ENCODE measurements around the gene KLHL24.
"Not testable (repeated sequence)": the region's sequence is repeated elsewhere in the genome, so short reads cannot be mapped to it uniquely, and the experiment has no call there.

The KLHL24 gene

DNA sequence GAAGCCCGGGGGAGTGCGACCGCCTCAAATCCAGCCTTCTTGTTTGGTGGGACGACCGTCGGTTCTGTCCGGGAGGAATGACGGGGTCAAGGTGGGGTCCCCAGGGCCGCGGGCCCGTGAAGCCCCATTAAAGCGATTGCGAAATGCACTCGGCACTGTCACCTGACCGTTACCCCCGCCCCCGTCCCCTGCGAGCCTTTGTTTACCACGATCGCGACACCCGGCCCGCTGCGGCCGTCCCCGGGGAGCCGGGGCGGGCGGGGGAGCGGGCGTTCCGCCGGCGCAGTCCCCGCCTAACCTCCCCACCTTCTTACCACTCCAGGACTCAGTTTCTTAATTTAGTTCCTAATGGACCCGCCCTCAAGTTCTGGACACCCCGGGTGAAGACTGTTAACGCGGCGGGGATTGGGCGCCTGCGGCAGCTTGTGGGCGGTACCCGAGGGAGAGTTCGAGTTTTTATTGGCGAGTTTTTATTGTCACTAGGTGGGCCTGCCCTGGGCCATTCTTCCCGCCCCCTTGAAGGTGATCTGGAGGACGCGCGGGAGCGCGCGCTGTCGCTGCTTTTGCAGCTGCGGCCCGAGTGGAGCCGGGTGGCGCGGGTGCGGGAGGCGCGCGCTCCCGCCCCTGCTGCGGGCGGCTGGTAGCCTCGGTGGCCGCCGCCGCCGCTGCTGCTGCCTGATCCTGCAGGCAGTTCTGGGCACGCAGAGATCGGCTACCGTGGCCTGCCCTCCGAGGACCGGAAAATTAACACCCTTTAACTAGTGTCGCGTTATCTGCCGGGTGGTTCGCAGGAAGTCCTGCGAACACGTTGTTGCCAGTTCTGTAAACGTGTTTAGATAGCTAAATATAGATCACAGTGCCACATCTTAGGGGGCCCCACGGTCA is 1.0 kb downstream of the KLHL24 start:
- peak; percentile 96 for DNase-seq

- DNase-seq, result no peak
Measured at GRCh38 chr3:183637106-183637486, 1.7 kb downstream of the KLHL24 start.

DNA sequence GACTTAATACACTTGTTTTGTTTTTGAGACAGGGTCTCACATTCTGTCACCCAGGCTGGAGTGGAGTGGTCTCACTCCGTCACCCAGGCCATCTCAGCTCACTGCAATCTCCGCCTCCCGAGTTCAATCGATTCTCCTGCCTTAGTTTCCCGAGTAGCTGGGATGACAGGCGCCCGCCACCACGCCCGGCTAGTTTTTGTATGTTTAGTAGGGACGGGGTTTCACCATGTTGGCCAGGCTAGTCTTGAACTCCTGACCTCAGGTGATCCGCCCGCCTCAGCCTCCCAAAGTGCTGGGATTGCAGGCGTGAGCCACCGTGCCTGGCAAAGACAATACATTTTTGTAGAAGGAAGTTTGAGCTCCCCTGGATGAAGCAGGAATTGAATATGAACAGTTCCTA is 2.2 kb downstream of the KLHL24 start:
- DNase-seq, result not testable (repeated sequence)

GRCh38 chr3:183638101-183638852 is 2.9 kb downstream of the KLHL24 start:
- no peak for DNase-seq

DNA sequence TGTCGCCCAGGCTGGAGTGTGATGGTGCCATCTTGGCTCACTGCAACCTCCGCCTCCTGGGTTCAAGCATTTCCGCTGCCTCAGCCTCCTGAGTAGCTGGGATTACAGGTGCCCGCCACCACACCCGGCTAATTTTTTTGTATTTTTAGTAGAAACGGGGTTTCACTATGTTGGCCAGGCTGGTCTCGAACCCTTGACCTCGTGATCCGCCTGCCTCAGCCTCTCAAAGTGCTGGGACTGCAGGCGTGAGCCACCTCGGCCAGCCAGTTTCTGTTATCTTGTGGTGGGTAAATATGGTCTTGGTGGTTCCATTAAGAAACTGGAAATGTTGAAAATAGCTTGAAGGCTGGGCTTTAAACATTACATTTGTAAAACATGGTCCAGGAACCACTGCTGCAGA is 5.2 kb downstream of the KLHL24 start:
- not testable (repeated sequence) for DNase-seq

DNA sequence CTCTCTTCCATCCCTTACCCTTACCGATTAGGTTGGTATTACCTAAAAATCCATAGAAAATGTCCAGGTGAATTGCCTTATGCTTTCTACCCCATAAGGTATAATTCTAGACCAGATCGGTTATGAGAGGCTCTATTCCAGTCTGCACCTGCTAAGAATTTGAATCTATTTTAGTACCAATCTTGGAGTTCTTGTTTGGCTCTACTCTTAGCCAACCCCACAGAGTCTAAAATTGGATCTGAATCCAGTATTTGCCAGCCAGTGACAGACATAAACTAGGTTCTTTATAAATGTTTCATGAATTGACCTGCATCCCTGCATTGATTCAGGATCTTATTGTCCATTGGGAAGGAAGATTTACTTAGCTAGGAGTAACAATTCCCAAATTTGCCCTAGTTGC is 6.5 kb downstream of the KLHL24 start:
- DNase-seq, result no peak

DNA sequence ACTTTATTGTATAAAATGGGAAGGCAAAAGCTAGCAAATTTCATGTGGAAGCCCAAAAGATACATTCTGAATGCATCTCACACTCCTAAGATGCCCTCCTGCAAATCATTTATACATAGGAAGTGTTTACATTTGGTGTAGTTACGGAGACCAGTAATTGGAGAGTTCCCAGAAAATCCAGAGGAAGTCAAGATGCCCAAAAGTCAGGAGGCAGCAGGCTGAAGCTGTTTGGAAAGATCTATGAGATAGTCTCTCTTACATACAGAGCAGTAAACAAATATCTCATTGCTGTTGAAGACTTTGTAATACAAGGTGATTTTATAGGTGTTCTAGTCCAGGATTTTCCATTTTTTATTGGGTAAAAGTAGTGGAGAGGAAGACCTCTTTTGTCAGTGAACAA is 8.8 kb downstream of the KLHL24 start:
- DNase-seq, result no peak

DNA sequence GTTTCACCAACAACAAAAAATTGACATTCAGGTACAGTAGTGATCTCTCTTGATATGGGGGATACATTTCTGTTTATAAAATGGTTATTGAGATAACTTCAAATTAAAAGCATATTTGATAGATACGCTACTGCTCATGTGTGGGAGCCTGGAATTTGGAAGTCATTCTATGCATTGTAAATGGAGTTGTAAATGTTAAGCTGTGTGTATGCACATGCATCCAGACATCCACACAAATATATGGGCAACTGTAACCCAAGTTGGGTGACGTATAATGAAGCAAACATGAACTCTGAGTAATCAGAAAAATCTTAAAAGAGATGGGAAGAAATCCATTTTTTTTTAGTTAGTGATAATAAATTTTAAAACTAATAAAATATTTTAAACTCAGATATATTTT is 9.8 kb downstream of the KLHL24 start:
- no peak for DNase-seq

DNA sequence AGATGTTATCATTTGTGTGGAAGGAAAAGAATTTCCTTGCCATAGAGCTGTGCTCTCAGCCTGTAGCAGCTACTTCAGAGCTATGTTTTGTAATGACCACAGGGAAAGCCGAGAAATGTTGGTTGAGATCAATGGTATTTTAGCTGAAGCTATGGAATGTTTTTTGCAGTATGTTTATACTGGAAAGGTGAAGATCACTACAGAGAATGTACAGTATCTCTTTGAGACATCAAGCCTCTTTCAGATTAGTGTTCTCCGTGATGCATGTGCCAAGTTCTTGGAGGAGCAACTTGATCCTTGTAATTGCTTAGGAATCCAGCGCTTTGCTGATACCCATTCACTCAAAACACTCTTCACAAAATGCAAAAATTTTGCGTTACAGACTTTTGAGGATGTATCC is 15.1 kb downstream of the KLHL24 start:
- DNase-seq, result no peak

DNA sequence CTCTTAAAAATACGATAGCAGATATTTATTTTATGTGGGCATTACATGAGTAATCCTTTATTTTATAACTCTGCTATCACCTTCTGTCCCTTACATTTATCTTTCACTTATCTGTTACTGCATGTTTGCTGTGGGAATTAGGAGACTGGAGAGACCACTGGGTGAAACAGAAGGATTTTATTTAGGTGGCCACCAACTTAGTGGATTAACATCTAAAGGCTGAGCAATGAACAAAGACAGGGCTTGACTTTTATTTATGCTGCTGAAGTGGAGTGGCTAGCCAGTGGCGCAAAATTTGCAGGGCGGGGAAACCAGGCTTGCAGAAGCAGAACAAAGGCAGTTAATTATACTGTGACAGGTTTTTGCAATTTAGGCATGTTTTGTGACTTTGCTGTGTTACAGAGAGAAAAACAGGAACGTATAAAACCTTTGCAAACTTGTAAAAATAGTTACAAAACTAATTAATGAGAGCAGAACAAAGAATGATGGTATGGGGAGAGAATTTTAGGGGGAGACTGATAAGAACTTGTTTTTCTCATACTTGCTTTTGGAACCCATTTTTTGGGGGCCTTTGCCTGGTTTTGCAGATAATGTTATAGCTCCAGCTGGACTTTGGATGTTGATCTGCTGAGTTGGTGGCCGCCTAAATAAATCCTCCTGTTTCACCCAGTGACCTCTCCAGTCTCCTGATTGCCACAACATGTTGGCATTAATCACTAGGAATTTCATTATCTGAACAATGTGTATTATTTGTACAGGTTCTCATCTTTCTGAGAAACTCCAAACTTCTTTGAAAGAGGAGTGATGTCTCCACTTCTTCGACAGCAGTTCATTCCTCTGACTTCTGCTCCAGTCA is 18.0 kb downstream of the KLHL24 start:
- DNase-seq, result no peak

- DNase-seq, result no peak
Measured at GRCh38 chr3:183654727-183655126, 19.3 kb downstream of the KLHL24 start.

DNA sequence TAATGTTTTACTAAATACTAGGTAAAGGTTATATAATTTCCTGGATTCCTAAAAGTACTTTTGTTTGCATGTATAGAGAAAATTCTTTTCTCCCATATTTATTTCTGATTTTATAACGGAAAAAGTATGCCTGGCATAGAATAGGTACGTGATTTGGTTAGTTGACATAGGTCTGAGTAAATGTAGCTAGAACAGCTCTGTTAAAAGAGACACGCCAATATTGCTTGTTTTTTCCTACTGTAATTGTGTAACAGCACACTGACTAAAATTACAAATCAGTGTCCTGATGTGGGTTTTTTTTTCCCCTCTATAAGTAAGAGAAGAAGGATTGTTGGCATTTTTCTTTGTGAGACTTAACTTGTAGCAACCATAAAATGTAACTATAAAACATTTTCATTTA is 26.7 kb downstream of the KLHL24 start:
- no peak for DNase-seq

DNA sequence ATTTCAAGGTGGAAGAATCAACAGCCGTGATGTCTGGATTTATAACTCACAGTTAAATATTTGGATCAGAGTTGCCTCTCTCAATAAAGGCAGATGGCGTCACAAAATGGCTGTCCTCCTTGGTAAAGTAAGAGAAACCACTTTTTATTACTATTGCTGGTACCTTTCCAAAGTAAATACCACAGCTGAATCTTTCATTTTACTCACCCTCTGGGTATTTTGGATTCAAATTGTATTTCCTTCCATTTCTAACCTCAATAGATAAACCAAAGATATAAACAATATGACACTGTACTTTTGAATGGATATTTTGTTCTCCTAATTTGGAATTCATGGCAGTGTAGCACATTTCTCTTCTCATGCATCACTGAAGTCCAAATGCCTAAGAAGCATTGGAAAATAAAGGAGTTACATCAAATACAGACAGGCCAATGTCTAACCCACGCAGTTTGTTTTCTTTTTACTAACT is 29.5 kb downstream of the KLHL24 start:
- no peak for DNase-seq

- DNase-seq, result no peak
Measured at GRCh38 chr3:183680061-183680460, 44.6 kb downstream of the KLHL24 start.

GRCh38 chr3:183687705-183688104 is 52.3 kb downstream of the KLHL24 start:
- no peak for DNase-seq

- DNase-seq, result no peak
Measured at GRCh38 chr3:183688874-183689273, 53.5 kb downstream of the KLHL24 start.

DNA sequence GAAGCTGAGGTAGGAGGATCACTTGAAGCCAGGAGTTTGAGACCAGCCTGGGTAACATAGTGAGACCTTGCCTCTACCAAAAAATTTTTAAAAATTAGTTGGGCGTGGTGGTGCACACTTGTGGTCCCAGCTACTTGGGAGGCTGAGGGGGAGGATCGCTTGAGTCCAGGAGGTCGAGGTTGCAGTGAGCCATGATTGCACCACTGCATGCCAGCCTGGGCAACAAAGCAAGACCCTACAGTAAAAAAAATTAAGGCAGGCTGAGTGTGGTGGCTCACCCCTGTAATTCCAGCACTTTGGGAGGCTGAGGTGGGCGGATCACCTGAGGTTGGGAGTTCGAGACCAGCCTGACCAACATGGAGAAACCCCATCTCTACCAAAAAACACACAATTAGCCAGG is 54.2 kb downstream of the KLHL24 start:
- DNase-seq, result not testable (repeated sequence)

DNA sequence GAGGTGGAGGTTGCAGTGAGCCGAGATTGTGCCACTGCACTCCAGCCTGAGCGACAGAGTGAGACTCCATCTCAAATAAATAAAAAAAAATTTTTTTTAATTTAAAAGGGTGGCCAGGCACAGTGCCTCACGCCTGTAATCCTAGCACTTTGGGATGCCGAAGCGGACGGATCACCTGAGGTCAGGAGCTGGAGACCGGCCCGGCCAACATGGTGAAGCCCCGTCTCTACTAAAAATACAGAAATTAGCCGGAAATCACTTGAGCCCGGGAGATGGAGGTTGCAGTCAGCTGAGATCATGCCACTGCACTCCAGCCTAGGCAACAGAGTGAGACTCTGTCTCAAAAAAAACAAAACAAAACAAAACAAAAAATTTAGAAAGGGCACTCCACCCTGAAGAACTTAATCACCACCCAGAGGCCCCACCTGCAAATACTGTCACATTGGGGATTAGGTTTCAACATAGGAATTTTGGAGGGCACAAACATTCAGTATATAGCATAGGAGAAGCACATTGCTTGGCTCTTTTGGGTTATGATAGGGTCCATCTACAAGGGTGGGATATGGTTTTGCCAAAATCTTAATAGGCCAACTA is 55.1 kb downstream of the KLHL24 start:
- DNase-seq, result no peak

DNA sequence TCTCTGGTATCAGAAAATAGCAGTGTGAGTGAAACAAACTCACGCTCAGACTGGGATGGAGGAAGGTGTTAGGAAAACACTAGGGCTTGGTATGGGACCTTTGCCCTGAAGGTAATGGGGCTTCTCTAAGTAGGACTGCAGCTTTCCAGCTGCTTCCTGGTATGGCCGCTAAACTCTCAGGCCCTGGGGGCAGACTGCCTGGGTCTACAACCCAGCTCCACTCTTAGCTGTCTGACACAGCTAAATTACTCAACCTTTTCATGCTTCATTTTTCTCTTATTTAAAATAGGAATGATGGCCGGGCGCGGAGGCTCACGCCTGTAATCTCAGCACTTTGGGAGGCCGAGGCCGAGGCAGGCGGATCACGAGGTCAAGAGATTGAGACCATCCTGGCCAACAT is 57.0 kb downstream of the KLHL24 start:
- no peak for DNase-seq

DNA sequence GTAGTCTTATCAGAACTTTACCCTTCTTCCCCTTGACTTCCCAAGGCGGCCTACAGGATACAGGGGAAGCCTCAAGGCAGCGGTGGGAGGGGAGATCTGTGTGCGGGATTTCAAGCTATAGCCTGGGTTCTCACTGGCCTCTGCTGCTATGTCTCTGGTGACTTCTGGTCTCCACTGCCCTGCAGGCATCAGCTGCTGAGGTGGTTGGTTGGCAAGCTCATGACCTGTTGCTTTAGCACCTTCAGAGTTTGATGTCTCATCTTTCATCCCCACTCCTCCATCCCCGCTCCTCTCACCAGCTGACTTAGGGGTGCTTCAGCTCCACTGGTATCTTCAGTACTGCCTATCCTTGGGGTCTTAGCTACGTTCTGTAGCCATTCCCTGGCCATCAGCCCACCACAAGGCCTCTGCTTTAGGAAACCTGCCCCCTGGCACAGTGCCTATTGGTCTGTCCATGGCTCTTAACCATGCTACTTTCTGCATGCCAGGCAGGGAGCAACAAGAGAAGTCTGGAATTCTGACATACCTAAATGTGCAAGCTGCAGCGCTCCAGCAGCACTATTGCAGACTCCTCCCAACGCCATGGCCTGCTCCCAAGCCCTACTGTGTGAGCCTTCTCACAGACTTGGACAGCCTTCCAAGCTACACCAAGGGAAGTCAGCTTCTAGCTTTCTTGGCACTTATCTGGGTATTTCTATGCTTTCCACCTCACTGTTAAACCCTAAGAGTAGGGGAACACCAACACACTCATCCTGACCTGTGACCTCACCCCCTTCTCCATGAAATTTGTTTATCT is 60.3 kb downstream of the KLHL24 start:
- DNase-seq, result no peak

GRCh38 chr3:183697123-183697609 is 61.7 kb downstream of the KLHL24 start:
- DNase-seq, result no peak
